RWPE2 (cell line): ENCODE data around the gene RHOBTB3.

Source experiments
- ATAC-seq: fragments of 200-7000 bp; cut with Tn5 transposase; 3 replicates; pipeline ENCODE4 v1.9.1; 2021; ENCODE audit warnings: low read depth
- DNase-seq: peaks from one replicate; pipeline ENCODE4 v3.0.0-alpha.2; 2020; ENCODE audit warnings: low spot score
- H3K27ac ChIP-seq: fragments of 450-650 bp; 2 replicates; pipeline ENCODE4 v1.5.1; 2017; ENCODE audit warnings: mild to moderate bottlenecking; ENCODE audit not compliant: poor library complexity, severe bottlenecking
- H3K27me3 ChIP-seq: fragments of 250-450 bp; sonication (Bioruptor Pico); 2 replicates; pipeline ENCODE4 v1.5.1; 2021; ENCODE audit warnings: mild to moderate bottlenecking, moderate library complexity; ENCODE audit not compliant: insufficient read depth, poor library complexity, severe bottlenecking
- H3K36me3 ChIP-seq: fragments of 250-450 bp; sonication (Bioruptor Pico); 2 replicates; pipeline ENCODE4 v1.5.1; 2020; ENCODE audit warnings: low read depth, mild to moderate bottlenecking, moderate library complexity
- H3K4me1 ChIP-seq: fragments of 250-450 bp; sonication (Bioruptor Pico); 2 replicates; pipeline ENCODE4 v1.5.1; 2021; ENCODE audit warnings: mild to moderate bottlenecking, moderate library complexity; ENCODE audit not compliant: insufficient read depth, poor library complexity, severe bottlenecking
- H3K4me3 ChIP-seq: fragments of 250-450 bp; sonication (Bioruptor Pico); 2 replicates; pipeline ENCODE4 v1.5.1; 2021; ENCODE audit warnings: mild to moderate bottlenecking, moderate library complexity; ENCODE audit not compliant: severe bottlenecking
- H3K9me3 ChIP-seq: fragments of 250-450 bp; sonication (Bioruptor Pico); 2 replicates; pipeline ENCODE4 v1.5.1; 2021; ENCODE audit warnings: mild to moderate bottlenecking, moderate library complexity; ENCODE audit not compliant: severe bottlenecking
- CTCF ChIP-seq: fragments of 450-650 bp; IDR thresholded peaks from one replicate; pipeline ENCODE4 v1.5.1; 2017; ENCODE audit warnings: mild to moderate bottlenecking, moderate library complexity; ENCODE audit not compliant: poor library complexity, severe bottlenecking

The RHOBTB3 gene

DNA sequence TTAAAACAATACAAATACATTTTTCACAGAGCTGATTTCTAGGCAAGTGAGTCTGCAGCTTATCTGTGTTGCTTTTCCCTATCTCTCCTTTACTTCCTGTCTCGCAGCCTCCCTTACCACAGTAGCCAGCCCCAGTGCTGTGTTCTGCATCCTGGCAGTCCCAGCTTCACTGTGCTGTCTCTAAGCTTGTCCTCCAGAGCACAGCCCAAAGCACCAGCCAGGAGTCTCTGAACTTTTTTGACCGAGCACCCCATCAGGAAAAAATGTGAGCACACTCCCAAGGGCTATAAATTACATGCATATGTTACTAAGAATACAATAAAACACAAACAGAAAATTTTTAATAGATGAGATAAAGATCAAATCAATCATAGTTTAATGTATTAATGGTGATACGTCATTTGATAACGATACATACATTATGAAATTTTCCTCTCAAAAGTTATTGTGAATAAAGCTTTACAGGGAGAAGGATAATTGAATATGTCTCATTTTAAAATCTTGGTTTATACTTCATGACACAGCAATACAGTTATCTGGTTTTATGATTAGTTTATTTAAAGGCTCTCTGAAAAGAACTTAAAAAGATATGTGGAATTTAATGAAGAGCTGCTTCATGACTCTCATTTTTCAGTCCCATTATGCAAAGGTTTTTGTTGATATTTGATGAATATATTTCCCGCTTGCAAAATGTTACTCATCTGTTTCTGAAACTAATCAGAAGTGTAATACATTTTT lies 7.3 kb upstream of the RHOBTB3 start:
- ATAC-seq = no peak
- H3K27me3 ChIP-seq = no peaks in the 10 kb centered on the region
- H3K36me3 ChIP-seq = no peaks in the 10 kb centered on the region
- H3K4me3 ChIP-seq = no peak overlapping the region
- DNase-seq = no peak
- peaks cover 7% of the 10 kb centered on the region for H3K4me1 ChIP-seq
- H3K27ac ChIP-seq = no peak overlapping the region
- no peaks in the 10 kb centered on the region for H3K9me3 ChIP-seq
- TF ChIP-seq CTCF = no peak

GRCh38 chr5:95725071-95725820 lies 5.9 kb upstream of the RHOBTB3 start:
- peaks cover 13% of the 10 kb centered on the region for H3K4me1 ChIP-seq
- DNase-seq = no peak
- H3K9me3 ChIP-seq = no peaks in the 10 kb centered on the region
- H3K4me3 ChIP-seq = no peak overlapping the region
- H3K27me3 ChIP-seq = no peaks in the 10 kb centered on the region
- no peak for TF ChIP-seq CTCF
- no peaks in the 10 kb centered on the region for H3K36me3 ChIP-seq
- H3K27ac ChIP-seq = no peak overlapping the region
- no peak for ATAC-seq

DNA sequence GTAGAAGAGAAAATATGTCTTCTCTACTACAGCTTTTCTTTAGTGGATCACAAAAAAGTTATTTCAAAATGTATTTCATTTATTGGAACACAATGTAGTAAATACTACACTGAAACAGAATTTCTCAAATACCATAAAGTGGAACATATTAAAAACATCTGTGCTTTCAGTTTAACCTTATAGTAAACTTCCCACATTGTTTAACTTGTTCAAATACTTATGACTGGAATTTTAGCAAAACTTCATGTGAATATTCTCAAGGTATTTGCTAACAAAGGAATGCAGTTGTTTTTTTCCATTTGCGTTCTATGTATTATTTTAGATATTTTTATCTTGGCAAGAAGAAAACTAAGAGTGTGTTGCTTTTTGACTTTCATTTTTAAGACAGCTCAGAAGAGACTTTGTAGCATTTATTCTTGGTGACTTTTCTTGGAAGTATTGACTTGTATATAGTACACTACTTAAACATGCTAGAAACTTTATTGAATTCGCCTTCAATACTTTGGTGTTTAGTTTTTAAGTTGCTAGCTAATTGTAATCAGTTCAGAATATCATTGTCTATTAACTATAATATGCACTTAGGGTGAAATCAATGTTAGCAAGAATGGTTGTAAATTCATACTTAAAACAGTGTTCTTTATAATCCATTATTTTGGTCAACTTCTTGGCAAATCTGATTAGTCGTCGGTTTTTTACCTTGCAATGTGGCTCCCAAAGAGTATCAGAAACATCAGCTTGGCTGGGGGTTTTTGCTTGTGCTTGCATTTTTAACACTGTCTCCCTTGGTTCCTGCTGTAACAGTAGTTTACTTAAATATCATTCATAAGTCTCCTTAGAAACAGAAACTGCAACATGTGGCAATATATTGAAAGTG lies 5.0 kb upstream of the RHOBTB3 start:
- peaks cover 15% of the 10 kb centered on the region for H3K4me1 ChIP-seq
- H3K27ac ChIP-seq = no peak overlapping the region
- no peaks in the 10 kb centered on the region for H3K9me3 ChIP-seq
- H3K36me3 ChIP-seq = no peaks in the 10 kb centered on the region
- DNase-seq = no peak
- H3K27me3 ChIP-seq = no peaks in the 10 kb centered on the region
- H3K4me3 ChIP-seq = no peak overlapping the region
- no peak for ATAC-seq
- no peak for TF ChIP-seq CTCF

DNA sequence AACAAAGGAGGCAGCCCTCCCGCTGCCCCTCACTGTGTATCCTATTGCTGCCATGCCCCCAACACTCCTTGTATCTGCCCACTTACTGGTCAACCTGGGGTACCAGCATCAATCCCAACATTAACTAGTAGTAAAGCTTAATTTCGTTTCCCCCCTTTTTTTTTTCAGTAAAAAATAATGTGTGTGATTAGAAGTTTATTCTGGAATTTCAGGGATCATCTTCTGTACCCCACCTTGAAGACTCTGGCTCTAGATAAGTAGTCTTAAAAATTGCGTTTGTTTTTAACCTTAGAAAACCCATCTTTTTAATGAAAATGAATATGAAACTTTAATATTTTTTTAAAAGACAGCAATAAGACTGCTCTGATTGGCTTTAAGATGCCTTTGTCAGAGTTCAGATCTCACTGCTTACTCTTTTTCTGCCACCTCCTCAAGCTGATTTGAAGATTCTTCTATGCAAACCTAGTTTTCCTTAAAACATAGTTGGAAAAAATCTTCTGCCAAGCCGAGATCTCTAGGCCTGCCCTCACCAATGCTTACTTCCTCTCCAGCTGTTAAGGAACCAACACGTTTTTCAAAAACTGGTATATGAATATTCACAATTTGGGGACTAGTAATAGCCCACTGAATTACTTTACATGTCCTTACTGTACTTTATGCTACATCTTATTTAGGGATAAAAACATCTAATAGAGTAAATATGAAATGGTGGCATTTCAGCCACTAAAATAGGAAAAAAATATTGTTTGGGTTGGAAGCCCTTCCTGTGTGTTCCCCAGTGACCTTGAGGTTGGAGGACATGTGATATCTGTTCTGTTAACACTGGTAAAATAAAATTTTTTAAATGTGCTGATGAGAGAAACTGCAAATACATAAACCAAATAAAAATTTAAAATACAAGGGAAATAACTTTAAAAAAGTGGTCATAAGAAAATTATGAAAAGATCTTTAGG lies 4.0 kb upstream of the RHOBTB3 start:
- Histone ChIP-seq H3K9me3 (no peaks in the 10 kb centered on the region), H3K4me3 (no peak overlapping the region), H3K4me1 (peaks cover 15% of the 10 kb centered on the region), H3K27me3 (no peaks in the 10 kb centered on the region), H3K27ac (no peak overlapping the region), H3K36me3 (no peaks in the 10 kb centered on the region)
- DNase-seq = no peak
- no peak for TF ChIP-seq CTCF
- ATAC-seq = no peak
